Gastrocnemius medialis (tissue), 4 donors: ENCODE data around the gene ZC3H7B. TPM values are rescaled to one million over a fixed set of nuclear protein-coding genes. Genes with fewer than 3 reads are reported as not detected.

Experiments
- ATAC-seq, 2 donors: fragments of 150-250 bp; one replicate each; pipeline ENCODE4 v1.9.1; 2016
- DNase-seq, 2 donors: peaks; one replicate each; pipeline ENCODE4 v3.0.0-alpha.2; 2019
- H3K27ac ChIP-seq, 4 donors: fragments of 200-600 bp; sonication (generic); 1 replicate in 1 of 4; 2 replicates in 3 of 4; pipeline ENCODE4 v1.5.1; 2016 to 2018; ENCODE audit warnings: mild to moderate bottlenecking in 2 of 4, moderate library complexity in 1 of 4
- H3K27me3 ChIP-seq, 3 donors: fragments of 200-600 bp; sonication (generic) in 2 of 3; 1 replicate in 1 of 3; 2 replicates in 2 of 3; pipeline versions ENCODE4 v1.5.1 to v1.6.0; 2016 to 2019; ENCODE audit warnings: mild to moderate bottlenecking in 1 of 3, moderate library complexity in 1 of 3
- H3K36me3 ChIP-seq, 2 donors: fragments of 200-600 bp; sonication (generic) in 1 of 2; one replicate each; pipeline ENCODE4 v1.5.1; 2017 to 2018
- H3K4me1 ChIP-seq, 2 donors: fragments of 200-600 bp; sonication (generic) in 1 of 2; one replicate each; pipeline ENCODE4 v1.5.1; 2016 to 2017; ENCODE audit warnings: mild to moderate bottlenecking in 2 of 2
- H3K4me3 ChIP-seq, 4 donors: fragments of 200-600 bp; sonication (generic) in 3 of 4; 1 replicate in 1 of 4; 2 replicates in 3 of 4; pipeline ENCODE4 v1.5.1; 2016 to 2019; ENCODE audit warnings: mild to moderate bottlenecking in 2 of 4
- H3K9me3 ChIP-seq, 3 donors: fragments of 200-600 bp; sonication (generic) in 2 of 3; 1 replicate in 1 of 3; 2 replicates in 2 of 3; pipeline ENCODE4 v1.5.1; 2016 to 2019
- POLR2A ChIP-seq, 2 donors: fragments of 450-650 bp; IDR thresholded peaks; one replicate each; pipeline ENCODE4 v1.6.1; 2017; ENCODE audit warnings: antibody characterized with exemption in 2 of 2, mild to moderate bottlenecking in 2 of 2, moderate library complexity in 2 of 2
- in situ Hi-C, 4 donors: fragments of 200-750 bp; cut with MboI; loops; one replicate each; pipeline versions ENCODE4 v1.15.0 to v1.8.0; 2017; ENCODE audit warnings: low sequenced_read_pairs in 4 of 4
- intact Hi-C: fragments of 100-400 bp; cut with DNase I; formaldehyde crosslinking; loops from one replicate; pipeline ENCODE4 v1.15.1; 2023; ENCODE audit warnings: low total_unique reads
- total RNA-seq, 4 donors: library from RNA; depleted of rRNA; stranded (reverse); fragments of >200 nt; gene quantifications; one replicate each; pipeline versions ENCODE4 v1.1.0 to v1.2.3, GENCODE V29; 2016
- TF ChIP-seq, protein P1 (sequence below), 5 experiments: fragments of 450-650 bp in 3 of 5; fragments of 200-600 bp in 2 of 5; sonication (generic) in 2 of 5; IDR thresholded peaks in 4 of 5; conservative IDR thresholded peaks in 1 of 5; 1 replicate in 4 of 5; 2 replicates in 1 of 5; pipeline ENCODE4 v1.5.1; 2016 to 2019; ENCODE audit warnings: antibody characterized with exemption in 5 of 5, mild to moderate bottlenecking in 3 of 5, moderate library complexity in 3 of 5

Gene ZC3H7B
- total RNA-seq, 4 donors from 2014 or later: 17.0 to 22.6 (median 20.5) TPM

DNA sequence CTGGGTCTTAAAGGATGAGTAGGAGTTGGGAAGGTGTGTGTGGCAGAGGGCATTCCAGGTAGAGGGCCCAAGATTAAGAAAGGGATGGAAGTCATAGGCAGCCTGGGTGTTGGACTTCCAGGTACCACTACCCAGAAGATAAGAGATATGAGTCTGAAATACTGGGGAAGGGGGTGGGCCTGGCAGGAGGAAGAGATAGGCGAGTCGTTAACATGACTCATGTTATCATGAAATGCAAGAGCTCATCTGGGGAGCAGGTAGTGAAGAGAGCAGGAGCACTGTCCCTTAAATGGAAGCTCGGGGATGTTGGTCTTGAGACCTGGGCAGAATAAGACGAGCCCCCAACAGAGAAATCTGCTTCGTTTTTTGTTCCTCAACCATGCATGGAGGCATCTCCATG is 10.2 kb downstream of the ZC3H7B start:
- intact Hi-C loops (no loop called here), in situ Hi-C loops (no loop called here)
- no peaks in the 10 kb centered on the region for H3K36me3 ChIP-seq
- ATAC-seq (no peak), DNase-seq (no peak)
- peaks cover 20 to 23% of the 10 kb centered on the region in 2 donors for H3K4me1 ChIP-seq
- no peaks in the 10 kb centered on the region for H3K27me3 ChIP-seq
- H3K9me3 ChIP-seq: no peaks in the 10 kb centered on the region
- no peak overlapping the region for H3K27ac ChIP-seq
- H3K4me3 ChIP-seq: no peak overlapping the region
- TF ChIP-seq, protein P1, sequence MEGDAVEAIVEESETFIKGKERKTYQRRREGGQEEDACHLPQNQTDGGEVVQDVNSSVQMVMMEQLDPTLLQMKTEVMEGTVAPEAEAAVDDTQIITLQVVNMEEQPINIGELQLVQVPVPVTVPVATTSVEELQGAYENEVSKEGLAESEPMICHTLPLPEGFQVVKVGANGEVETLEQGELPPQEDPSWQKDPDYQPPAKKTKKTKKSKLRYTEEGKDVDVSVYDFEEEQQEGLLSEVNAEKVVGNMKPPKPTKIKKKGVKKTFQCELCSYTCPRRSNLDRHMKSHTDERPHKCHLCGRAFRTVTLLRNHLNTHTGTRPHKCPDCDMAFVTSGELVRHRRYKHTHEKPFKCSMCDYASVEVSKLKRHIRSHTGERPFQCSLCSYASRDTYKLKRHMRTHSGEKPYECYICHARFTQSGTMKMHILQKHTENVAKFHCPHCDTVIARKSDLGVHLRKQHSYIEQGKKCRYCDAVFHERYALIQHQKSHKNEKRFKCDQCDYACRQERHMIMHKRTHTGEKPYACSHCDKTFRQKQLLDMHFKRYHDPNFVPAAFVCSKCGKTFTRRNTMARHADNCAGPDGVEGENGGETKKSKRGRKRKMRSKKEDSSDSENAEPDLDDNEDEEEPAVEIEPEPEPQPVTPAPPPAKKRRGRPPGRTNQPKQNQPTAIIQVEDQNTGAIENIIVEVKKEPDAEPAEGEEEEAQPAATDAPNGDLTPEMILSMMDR (IDR thresholded peaks at IDR 0.05 in 4 of 5, conservative IDR thresholded peaks at IDR 0.05 in 1 of 5): no peak
- no peak for TF ChIP-seq POLR2A (IDR thresholded peaks at IDR 0.05)

DNA sequence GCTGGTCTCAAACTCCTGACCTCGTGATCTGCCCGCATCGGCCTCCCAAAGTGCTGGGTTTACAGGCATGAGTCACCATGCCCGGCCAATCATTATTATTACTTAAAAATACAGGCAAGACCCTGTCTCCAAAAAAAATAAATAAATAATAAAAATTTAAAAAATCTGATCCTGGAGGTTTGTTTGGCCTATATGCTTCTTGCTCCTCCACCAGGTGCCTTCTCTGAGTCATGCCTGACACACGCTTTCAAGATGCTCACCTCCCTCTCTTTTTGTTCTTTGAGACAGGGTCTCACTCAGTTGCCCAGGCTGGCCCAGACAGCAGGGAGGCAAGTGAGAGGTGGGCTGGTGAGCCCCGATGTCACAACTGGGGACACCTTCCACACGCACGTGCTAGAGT is 13.5 kb downstream of the ZC3H7B start:
- H3K36me3 ChIP-seq: no peaks in the 10 kb centered on the region
- H3K4me1 ChIP-seq: peaks cover 12 to 19% of the 10 kb centered on the region in 2 donors
- DNase-seq (no peak), ATAC-seq (no peak)
- no peaks in the 10 kb centered on the region for H3K27me3 ChIP-seq
- H3K27ac ChIP-seq: peak overlapping the region in 1 of 4 donors; percentile 15
- TF ChIP-seq POLR2A (IDR thresholded peaks at IDR 0.05): no peak
- H3K9me3 ChIP-seq: no peaks in the 10 kb centered on the region
- intact Hi-C loops (no loop called here), in situ Hi-C loops (no loop called here)
- no peak overlapping the region for H3K4me3 ChIP-seq

DNA sequence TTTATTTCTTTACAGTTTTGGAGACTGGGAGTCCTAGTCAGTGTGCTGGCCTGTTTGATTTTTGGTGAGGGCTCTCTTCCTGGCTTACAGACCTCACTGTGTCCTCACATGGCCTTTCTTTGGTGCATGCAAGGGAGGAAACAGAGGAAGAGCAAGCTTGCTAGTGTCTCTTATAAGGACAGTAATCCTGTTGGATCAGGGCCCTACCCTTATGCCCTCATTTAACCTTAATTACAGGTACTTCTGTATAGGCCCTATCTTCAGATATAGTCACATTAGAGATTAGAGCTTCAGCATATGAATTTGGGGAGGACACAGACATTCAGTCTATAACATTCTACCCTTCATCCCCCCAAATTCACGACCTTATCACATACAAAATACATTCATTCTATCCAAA is 14.3 kb downstream of the ZC3H7B start:
- ATAC-seq: no peak
- in situ Hi-C loops: no loop called here

DNA sequence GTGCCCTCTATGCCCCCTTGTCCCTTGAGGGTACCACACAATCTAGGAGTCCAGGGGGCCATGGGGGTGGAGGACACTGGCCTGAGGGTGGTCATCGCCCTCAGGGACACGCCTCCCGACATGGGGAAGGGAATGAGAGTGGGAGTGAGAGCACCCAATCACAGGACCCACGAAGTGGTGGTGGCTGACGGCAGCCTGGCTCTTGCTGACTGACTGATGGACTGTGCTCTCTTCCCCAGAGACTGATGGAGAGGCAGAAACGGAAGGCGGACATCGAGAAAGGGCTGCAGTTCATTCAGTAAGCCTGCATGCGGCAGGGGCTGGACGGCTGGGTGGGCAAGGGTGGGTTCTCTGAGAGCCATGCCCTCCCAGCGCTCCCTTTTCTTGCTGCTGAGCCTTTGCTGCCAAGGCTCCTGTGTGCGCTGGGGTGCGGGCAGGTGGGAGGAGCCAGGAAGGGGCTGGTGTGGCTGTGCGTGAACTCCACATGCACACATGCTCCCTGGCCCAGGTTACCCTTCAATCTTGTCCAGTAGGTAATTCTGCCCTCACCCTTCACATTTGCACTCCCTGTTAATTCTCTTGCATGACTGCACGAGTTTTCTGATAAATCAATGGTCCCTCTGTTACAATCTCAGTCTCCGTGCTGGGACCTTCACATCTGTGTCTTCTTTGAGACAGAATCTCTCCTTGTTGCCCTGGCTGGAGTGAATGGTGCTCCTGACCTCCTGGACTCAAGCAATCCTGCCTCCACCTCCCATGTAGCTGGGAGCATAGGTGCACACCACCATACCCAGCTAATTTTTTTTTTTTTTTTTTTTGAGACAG is 19.3 kb downstream of the ZC3H7B start:
- DNase-seq (no peak), ATAC-seq (no peak)
- Histone ChIP-seq H3K4me3 (no peak overlapping the region), H3K36me3 (peaks cover 0 to 18% of the 10 kb centered on the region in 2 donors), H3K27ac (peak overlapping the region in 1 of 4 donors; percentile 69), H3K27me3 (no peaks in the 10 kb centered on the region), H3K4me1 (peaks cover 8 to 13% of the 10 kb centered on the region in 2 donors), H3K9me3 (no peaks in the 10 kb centered on the region)
- in situ Hi-C loops: no loop called here
- intact Hi-C loops: no loop called here
- TF ChIP-seq, protein P1 (IDR thresholded peaks at IDR 0.05 in 4 of 5, conservative IDR thresholded peaks at IDR 0.05 in 1 of 5): no peak

More for the DNA sequence above, 14.3 kb downstream of the ZC3H7B start:
- H3K27ac ChIP-seq: peak overlapping the region in 1 of 4 donors; percentile 15
- H3K4me1 ChIP-seq: peaks cover 12 to 19% of the 10 kb centered on the region in 2 donors
- H3K27me3 ChIP-seq: no peaks in the 10 kb centered on the region
- no peak overlapping the region for H3K4me3 ChIP-seq
- H3K36me3 ChIP-seq: no peaks in the 10 kb centered on the region
- intact Hi-C loops: no loop called here
- TF ChIP-seq, protein P1 (IDR thresholded peaks at IDR 0.05 in 4 of 5, conservative IDR thresholded peaks at IDR 0.05 in 1 of 5): no peak
- TF ChIP-seq POLR2A (IDR thresholded peaks at IDR 0.05): no peak
- H3K9me3 ChIP-seq: no peaks in the 10 kb centered on the region
- DNase-seq: no peak

DNA sequence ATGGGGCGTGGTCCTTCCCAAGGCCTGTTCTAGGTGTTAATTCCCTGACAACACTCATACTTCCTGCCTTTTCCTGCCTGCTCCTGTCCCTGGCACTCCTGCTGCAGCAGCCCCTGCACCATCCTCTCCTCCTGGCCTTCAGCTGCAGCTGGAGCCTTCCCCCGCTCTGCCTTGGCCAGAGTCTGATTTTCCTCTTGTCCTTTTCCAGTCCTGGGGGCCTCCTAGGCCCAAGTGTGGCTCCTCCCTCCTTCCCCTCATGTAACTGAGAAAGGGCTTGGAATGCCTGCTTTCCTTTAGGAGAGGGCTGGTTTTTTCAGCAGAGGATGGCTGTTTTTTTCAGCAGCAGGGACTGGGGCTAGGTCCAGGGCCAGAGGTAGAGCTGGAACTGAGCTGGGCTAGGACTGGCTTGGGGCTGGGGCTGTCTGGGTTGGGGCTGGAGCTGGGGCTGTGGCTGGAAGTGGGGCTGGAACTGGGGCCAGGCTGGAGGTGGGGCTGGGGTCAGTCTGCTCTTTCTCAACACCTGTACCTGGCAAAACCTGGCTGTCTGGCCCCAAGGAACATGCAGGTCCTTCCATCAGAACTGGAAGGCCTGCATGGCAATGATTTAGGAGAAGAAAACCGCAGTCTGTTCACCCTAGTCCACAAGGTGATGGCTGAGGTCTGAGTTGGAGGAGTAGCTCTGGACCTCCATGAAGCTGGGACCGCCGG is 23.6 kb downstream of the ZC3H7B start:
- Histone ChIP-seq H3K9me3 (no peaks in the 10 kb centered on the region), H3K4me3 (no peak overlapping the region), H3K27ac (peak overlapping the region; percentile 88 to 95 (median 92)), H3K36me3 (peaks cover 0 to 38% of the 10 kb centered on the region in 2 donors), H3K27me3 (no peaks in the 10 kb centered on the region), H3K4me1 (peaks cover 18 to 19% of the 10 kb centered on the region in 2 donors)
- no peak for TF ChIP-seq POLR2A (IDR thresholded peaks at IDR 0.05)
- TF ChIP-seq, protein P1 (IDR thresholded peaks at IDR 0.05 in 4 of 5, conservative IDR thresholded peaks at IDR 0.05 in 1 of 5): no peak
- in situ Hi-C loops: no loop called here
- ATAC-seq: no peak
- intact Hi-C loops: loop anchor here (5.0 kb wide), 3 partner anchors 38 to 202 kb away; partner anchors contain the start of gene RANGAP1
- no peak for DNase-seq
